ENCODE measurements around the gene USPL1.

DNA sequence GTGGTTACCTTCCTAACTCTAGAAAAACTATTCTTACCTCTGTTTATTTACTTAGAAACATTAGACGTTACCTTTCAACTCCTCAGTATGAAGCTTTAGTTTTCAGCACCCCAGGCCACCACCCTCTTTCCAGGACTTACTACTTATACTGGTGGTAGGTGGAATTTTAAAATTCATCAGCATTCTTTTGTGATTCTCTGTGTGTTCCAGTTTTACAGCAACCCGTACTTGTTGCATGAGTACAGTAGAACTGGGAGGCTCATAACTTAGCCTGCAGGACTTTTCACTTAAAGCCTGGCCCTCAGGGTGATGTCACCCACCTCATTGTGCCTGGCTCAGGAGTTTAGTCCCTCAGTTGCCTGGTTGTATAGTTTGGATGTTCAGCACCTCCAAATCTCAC is 68.3 kb downstream of the USPL1 start:
- TF ChIP-seq, protein P1, sequence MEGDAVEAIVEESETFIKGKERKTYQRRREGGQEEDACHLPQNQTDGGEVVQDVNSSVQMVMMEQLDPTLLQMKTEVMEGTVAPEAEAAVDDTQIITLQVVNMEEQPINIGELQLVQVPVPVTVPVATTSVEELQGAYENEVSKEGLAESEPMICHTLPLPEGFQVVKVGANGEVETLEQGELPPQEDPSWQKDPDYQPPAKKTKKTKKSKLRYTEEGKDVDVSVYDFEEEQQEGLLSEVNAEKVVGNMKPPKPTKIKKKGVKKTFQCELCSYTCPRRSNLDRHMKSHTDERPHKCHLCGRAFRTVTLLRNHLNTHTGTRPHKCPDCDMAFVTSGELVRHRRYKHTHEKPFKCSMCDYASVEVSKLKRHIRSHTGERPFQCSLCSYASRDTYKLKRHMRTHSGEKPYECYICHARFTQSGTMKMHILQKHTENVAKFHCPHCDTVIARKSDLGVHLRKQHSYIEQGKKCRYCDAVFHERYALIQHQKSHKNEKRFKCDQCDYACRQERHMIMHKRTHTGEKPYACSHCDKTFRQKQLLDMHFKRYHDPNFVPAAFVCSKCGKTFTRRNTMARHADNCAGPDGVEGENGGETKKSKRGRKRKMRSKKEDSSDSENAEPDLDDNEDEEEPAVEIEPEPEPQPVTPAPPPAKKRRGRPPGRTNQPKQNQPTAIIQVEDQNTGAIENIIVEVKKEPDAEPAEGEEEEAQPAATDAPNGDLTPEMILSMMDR (conservative IDR thresholded peaks at IDR 0.05), result no peak
- TF ChIP-seq EZH2 (IDR thresholded peaks at IDR 0.05; ENCODE audit: low read depth), result no peak
